Frontal cortex (tissue), 4 donors: ENCODE measurements around the gene KCNMA1. TPM values are rescaled to one million over a fixed set of nuclear protein-coding genes. Genes with fewer than 3 reads are reported as not detected.

ENCODE experiments used
- DNase-seq, 2 donors: peaks; one replicate each; pipeline ENCODE4 v3.0.0; 2012; ENCODE audit warnings: low spot score in 2 of 2
- FAIRE-seq: peaks from 2 replicates; lab custom pipeline; 2012; peaks lifted over from hg19 to GRCh38; lab: Jason Lieb, UNC
- total RNA-seq: library from RNA; depleted of rRNA; stranded (reverse); fragments of >200 nt; gene quantifications from one replicate; pipeline ENCODE4 v1.2.3, GENCODE V29; 2014
- donor health status: control.
- donor health status: control.
- donor health status: control.

The KCNMA1 gene
- total RNA-seq, 1 donor from 2014 or later: 27.3 TPM

- DNase-seq (peak; percentile 13 to 41), FAIRE-seq (no peak)
Measured at GRCh38 chr10:77501152-77501845, 136.3 kb downstream of the KCNMA1 start.

DNA sequence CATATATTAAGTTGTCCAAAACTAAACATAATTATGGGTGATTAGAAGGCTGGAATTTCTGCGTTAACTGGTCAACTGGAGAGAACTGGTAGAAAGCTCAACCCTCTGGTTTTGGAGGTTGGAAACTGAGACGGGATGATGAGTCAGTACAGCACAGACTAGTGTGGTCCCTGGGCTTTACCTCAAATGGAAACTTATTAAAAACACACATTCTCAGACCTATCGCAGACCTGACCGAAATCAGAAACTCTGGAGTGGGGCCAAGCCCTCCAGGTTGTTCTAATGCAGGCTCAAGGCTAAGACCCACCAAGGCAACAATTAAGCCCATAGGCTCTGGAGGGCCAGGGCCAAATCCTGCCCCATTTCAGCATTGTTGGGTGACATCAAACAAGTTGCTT lies 136.9 kb downstream of the KCNMA1 start:
- no peak for FAIRE-seq
- DNase-seq: no peak

DNA sequence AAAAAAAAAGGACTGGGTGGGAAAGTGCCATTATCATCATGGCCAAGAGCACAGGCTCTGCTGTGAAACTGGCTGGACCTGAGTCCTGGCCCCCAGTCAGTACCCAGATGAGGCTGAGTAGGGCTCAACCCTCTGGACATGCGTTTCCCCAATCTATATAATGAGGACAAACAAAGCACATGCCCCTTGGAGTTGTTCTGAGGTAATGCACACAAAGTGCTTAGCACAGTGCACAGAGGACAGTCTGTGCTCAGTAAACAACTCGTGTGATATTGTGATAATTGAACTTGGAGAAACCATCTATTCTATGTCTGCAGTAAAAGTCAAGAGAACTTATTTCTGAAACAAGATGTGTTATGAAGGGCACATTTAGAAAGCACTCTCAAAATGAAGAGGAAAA lies 138.8 kb downstream of the KCNMA1 start:
- DNase-seq (no peak), FAIRE-seq (no peak)

GRCh38 chr10:77498210-77498609 lies 139.4 kb downstream of the KCNMA1 start:
- FAIRE-seq: no peak
- DNase-seq: no peak

DNA sequence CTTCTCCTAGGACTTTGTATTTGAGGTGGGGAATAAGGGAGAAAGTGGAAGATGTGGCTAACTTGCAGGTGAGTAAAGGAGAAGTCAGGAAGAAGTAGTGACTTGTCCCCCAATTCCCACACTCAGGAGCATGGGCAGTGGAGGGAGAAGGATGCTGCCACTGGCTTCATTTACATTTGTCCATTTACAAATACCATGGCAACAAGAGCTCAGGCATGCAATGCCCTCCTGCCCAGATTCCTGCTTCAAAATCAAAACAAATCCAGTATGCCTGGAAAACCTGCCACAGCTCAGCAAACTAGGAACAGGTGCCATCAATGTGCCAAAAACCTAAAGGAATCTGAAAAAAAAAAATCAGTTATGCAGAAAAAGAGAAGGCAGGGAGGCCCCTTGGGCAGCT lies 139.9 kb downstream of the KCNMA1 start:
- no peak for FAIRE-seq
- DNase-seq: no peak

GRCh38 chr10:77496941-77497420 lies 140.6 kb downstream of the KCNMA1 start:
- no peak for FAIRE-seq
- DNase-seq: no peak

- FAIRE-seq (no peak), DNase-seq (no peak)
Measured at GRCh38 chr10:77494756-77495541, 142.7 kb downstream of the KCNMA1 start.

DNA sequence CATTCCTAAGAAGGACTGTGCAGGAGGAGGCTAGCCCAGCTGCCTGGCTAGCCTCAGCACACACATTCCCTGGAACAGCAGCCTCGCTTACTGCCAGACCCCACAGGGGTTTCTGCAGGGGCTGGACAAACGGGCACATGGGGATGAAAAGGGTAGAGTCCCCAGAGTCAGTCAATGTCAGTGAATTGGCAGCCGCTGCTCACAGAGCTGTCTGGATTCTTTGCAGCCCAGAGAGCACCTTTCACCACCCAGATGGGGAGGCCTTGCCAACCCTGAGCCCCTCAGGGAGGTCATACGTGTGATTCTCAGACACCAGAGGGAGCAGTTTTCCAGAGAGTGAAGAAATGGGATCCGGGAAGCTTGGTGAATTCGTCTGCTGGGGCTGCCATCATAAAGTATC lies 143.3 kb downstream of the KCNMA1 start:
- no peak for DNase-seq

DNA sequence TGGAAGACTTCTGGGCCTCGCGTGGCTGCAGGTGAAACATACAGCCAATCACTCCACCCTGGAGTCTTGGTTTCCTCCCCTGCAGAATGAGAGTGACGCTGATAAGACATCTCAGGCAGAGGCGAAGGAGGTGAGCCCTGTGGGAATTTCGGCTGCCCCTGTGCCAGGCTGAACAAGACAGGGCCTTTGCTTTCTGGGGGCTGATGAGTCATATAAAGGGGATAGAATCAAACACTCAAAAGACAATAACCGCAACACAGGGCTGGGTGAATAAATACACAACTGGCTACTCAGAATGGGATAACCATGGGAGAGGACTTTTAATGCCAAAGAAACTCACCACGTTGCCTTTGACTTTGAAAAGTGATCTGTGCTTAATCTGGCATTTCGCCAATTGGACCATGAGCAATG lies 143.8 kb downstream of the KCNMA1 start:
- DNase-seq: no peak
- FAIRE-seq: no peak

More for the DNA sequence above, 143.3 kb downstream of the KCNMA1 start:
- no peak for FAIRE-seq

- FAIRE-seq: no peak
- DNase-seq: no peak
Measured at GRCh38 chr10:77493239-77493806, 144.3 kb downstream of the KCNMA1 start.

DNA sequence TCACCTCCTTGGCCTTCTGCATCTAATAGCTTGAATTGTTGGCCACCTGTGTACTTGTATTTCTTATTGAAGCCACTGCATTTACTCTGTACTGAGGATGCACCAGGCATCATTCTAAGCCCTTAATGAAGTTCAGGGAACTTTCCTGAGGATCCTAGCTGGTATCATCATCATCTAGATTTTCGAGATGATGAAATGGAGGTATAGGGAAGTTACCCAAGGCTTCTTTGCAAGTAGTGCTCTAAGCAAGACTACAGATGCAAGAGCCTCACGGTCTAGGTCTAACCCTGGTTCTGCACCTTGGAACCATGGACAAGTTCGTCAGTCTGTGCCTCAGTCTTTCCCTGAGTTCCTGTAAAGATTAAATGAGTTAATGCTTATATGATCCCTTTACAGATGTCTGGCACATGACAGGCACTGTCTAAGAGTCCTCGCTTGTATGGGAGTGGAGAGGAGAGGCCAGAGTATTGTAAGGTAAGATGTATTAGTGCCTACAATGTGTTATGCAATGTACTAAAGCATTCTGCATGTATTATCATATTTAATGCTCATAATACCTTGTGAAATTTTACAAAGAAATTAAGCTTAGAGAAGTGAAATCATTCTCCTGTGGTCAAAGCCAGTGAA lies 145.1 kb downstream of the KCNMA1 start:
- FAIRE-seq: no peak

DNA sequence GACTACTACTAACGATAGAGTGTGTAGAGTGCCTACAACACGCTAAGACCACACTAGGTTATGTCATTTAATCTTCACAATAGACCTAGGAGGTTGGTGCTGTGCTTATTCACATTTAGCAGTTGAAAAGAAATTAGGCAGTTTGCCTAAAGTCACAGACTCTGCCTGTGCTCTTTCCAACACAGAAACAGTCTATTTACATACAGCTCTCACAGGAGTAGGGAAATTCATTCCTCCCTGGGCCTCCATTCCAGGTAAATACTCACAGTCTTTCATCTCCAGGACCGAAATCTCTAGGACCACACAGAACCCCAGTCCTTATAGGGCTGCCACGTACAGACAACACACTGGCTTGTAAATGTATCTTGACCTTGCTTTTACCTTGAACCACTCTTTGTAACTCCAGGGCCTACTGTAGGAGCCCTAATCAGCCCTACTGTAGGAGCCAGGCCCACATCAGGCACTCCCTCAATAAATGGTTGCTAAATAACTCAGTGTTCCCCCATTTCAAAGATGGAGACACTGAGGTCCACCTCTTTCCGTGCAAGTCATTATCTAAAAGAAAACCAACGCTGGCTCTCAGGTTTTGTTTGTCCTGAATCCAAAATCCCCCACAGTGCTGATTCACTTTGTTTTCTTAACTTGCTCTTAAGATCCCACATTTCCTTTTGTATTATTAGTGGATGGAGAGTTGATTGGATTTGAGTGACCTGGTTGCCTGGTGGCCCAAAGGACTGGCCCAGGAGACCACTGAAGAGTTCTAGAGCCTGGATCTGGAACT lies 146.9 kb downstream of the KCNMA1 start:
- FAIRE-seq (no peak), DNase-seq (no peak)

More for the DNA sequence above, 145.1 kb downstream of the KCNMA1 start:
- no peak for DNase-seq

DNA sequence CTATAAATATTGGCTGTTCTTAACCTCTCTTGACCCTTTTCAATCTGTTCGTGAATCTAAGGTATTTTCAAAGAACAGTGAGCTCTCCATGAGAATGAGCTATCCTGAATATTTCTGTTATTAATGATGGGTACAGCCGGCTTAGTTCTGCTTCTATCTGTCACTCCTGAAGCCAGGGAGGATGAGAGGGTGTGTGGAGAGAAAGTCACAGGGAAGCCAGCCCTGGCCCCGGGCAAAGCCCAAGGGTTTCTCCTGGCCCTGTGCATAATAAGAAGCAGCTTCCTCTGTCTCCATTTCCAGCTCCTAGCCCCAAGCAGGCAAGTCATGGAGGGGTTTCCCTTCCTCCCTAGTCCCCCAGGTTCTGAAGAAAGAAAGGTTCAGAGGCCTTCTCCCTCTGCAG lies 151.1 kb downstream of the KCNMA1 start:
- no peak for FAIRE-seq
- no peak for DNase-seq

DNA sequence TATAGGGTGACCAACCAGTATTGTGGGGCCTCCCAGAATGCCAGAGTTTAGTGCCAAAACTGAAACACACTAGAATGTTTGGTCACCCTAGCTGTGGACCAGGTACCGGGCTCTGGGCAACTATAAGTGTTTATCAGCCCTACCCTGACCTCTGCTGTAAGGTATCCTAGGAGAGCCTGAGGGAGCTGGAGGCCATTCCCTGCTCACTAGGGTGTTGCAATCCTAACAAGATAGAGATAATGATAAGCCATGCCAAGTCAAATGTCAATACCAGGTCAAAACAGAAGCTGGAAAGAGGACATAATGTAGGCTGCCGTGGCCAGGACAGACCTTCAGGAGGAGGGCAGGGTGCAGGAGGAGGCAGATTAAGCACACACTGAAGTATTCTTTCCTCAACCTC lies 151.8 kb downstream of the KCNMA1 start:
- FAIRE-seq (no peak), DNase-seq (no peak)

GRCh38 chr10:77482072-77482471 lies 155.5 kb downstream of the KCNMA1 start:
- DNase-seq: no peak
- FAIRE-seq: no peak

- DNase-seq (no peak), FAIRE-seq (no peak)
Measured at GRCh38 chr10:77479586-77479985, 158.0 kb downstream of the KCNMA1 start.

DNA sequence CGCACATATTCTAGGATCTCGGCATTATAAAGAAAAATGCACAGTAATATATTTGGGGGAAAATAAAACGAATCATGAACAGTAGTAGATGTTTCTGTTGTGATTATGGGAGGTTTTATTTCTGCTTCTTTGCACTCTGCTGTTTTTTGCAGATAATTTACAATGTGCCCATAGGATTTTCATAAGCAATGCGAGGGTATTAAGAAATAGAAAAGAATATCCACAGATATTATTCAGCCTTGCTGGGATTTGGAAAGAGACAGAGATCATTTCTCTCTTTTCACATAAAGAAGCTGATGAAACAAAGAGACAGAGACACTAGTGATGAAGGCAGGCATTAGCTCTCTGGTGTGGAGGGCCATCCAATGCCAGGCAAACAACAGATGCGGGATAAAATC lies 158.6 kb downstream of the KCNMA1 start:
- no peak for FAIRE-seq
- DNase-seq: no peak

- DNase-seq (no peak), FAIRE-seq (no peak)
Measured at GRCh38 chr10:77478247-77478961, 159.2 kb downstream of the KCNMA1 start.

DNA sequence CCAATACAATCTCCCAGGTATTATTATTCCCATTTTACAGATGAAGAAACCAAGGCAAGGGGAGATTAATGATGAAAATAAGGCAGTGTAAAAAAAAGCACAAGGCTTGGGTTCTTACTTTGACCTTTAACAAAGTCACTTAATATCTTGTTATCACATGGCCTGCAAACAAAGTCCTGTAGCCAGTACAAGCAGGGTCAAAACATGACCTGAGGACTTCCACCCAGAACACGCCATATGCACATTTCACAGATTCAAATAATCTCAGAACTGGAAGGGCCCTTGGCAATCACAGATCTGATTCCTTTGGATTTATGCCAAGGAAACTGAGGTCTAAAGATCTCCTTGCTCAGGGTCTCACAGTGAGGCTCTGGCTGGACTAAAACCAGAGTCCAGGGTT lies 162.1 kb downstream of the KCNMA1 start:
- no peak for DNase-seq
- FAIRE-seq: no peak
